GM21528 (cell line): ENCODE data around the gene RIT2.
"Not testable (repeated sequence)": the region's sequence is repeated elsewhere in the genome, so short reads cannot be mapped to it uniquely, and the experiment has no call there.

Experiments used
- ATAC-seq: cut with Tn5 transposase; IDR thresholded peaks from one replicate; pipeline ENCODE4 v1.9.1; 2021; ENCODE audit warnings: mild to moderate bottlenecking, moderate library complexity; ENCODE audit not compliant: unreplicated experiment, low FRiP score

RIT2 gene

DNA sequence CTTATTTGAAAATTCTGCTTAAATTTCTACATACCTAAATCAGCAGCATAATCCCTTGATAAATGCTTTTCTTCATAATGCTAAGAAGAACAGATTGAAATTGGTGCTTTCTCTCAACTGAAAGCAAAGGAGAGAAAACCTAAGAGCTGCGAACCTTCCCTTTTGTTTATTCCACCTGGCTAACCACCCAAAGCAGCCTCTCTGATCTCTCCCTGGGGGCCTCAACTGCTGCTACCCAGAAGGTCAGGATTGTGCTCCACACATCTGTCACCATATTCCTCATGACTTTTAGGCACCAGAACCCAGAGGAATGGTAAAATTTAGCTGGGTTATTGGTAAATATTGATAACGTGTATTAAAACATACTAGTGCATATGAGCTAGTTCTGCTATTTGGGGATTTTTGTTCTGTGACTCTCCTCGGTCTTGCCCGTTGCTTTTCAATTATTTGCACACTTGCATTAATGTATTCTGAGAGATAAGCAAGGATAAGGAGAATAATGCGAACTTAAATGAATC lies 334.1 kb downstream of the RIT2 start:
- no peak for ATAC-seq

GRCh38 chr18:42780171-42780570 lies 335.3 kb downstream of the RIT2 start:
- no peak for ATAC-seq

GRCh38 chr18:42778445-42779042 lies 336.9 kb downstream of the RIT2 start:
- no peak for ATAC-seq

GRCh38 chr18:42778024-42778423 lies 337.5 kb downstream of the RIT2 start:
- no peak for ATAC-seq

GRCh38 chr18:42773870-42774269 lies 341.6 kb downstream of the RIT2 start:
- ATAC-seq, result no peak

- no peak for ATAC-seq
Measured at GRCh38 chr18:42771936-42772335, 343.5 kb downstream of the RIT2 start.

- ATAC-seq, result no peak
Measured at GRCh38 chr18:42765302-42765701, 350.2 kb downstream of the RIT2 start.

- no peak for ATAC-seq
Measured at GRCh38 chr18:42760290-42760689, 355.2 kb downstream of the RIT2 start.

GRCh38 chr18:42758852-42759251 lies 356.6 kb downstream of the RIT2 start:
- no peak for ATAC-seq

- no peak for ATAC-seq
Measured at GRCh38 chr18:42756214-42756613, 359.3 kb downstream of the RIT2 start.

DNA sequence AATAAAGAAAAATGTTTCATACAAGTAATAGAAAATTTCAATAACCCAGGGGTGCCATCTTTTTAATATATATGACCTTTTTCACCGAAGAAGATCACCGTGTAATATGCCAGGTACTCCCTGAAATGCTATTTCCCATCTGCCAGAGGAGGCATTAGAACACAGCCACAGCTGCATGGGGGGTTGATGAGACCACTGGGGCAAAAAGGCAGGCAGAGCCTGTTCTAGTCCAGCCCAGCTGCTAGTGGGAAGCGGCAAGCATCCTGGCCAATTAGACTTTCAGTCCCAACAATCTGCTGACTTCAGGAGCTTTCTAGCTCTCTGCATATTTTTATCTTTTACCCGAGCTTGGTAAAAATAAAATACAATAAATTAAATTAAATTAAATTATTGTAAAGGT lies 362.6 kb downstream of the RIT2 start:
- ATAC-seq, result no peak

- no peak for ATAC-seq
Measured at GRCh38 chr18:42746794-42747193, 368.7 kb downstream of the RIT2 start.

DNA sequence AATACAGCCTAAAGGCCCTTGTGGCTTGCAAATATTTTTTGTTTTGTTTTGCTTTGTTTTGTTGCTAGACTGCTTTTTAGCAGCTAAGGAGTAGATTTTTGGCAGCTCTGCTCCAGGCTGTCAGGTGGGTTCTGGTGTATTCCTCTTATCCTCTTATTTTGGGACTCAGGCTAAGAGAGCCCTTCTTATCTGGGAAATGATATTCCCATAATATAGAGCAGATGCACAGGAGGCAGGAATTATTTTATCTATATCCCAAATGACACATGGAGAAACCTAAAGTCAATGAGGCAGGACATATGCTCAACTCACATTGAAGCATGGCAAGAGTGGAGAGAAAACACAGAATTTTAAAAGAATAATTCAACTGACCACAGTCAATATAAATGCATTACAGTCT lies 369.6 kb downstream of the RIT2 start:
- no peak for ATAC-seq

DNA sequence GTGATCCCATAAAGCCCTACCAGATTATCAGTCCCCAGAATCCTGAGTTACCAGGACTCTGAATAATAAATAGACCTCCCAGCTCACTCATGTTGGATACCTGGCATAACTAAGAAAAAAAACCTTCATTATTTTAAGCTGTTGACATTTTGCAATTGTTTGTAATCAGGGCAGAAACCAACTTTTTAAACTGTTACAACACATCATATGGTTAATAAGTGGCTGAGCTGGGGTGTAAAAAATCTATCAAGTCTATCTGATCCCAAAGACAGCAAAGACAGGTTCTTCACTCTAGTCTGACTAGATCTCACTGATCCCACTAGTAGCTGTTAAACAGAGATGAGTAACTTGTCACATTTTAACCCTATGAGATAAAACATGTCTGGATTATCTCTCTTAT lies 370.3 kb downstream of the RIT2 start:
- no peak for ATAC-seq

GRCh38 chr18:42743373-42744138 lies 371.9 kb downstream of the RIT2 start:
- ATAC-seq, result no peak

DNA sequence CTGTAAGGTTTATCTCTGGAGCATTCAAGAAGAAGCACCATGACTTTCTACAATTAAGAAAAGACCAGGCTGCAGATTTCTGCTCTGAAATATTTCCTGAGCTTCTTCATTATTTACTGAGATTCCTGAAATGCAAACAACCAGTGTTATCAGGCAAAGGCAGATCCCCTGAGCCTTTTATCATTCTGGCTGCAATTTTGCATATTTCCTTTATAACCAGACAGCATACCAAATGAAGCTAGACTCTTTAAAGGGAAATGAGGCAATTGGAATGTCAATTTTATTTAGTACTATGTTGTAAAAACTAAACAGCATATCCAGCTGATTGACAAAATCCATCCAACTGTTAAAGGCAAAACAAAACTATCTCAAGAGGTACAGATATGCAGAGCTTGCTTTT lies 372.5 kb downstream of the RIT2 start:
- ATAC-seq, result no peak

DNA sequence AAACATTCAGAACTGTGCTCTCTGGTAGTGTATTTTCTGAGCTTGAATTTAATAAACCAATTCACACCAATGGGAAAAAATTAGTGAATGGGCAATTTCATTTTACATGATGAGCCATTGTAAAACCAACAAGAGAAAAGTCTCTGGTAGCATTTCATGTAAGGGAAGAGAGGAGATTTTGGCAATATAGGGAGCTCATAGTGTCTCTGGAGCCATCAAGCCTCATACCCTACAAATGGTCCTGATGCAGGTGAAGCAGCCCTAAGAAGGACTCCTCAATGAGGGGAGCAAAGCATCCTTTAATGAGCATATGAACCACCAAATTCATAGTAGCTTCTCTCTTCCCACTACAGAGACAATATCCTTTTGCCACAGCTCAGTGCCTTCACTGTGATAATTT lies 373.0 kb downstream of the RIT2 start:
- no peak for ATAC-seq

GRCh38 chr18:42741805-42742347 lies 373.6 kb downstream of the RIT2 start:
- ATAC-seq, result not testable (repeated sequence)

DNA sequence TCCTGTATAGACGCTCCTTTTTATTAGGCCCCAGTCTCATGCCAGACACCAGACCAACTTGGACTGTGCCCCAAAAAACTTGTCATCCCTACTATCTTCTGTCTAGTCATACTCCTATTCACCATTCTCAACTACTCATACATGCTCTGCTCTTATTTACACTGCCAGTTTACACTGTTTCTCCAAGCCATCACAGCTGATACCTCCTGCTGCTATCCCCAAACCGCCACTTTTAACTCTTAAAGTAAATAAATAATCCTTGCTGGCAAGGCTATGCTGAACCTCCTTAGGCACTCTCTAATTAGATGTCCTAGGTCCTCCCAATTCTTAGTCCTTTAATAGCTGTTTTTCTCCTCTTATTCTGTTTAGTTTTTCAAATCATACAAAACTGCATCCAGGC lies 374.2 kb downstream of the RIT2 start:
- ATAC-seq, result not testable (repeated sequence)

- no peak for ATAC-seq
Measured at GRCh38 chr18:42736074-42736473, 379.4 kb downstream of the RIT2 start.

- no peak for ATAC-seq
Measured at GRCh38 chr18:42734520-42734919, 381.0 kb downstream of the RIT2 start.

- no peak for ATAC-seq
Measured at GRCh38 chr18:42730272-42730671, 385.2 kb downstream of the RIT2 start.
